HuH-7.5 (cell line): ENCODE measurements around the gene MSI2.

Source experiments
- DNase-seq: peaks from one replicate; pipeline ENCODE4 v3.0.0; 2011; ENCODE audit warnings: low spot score

MSI2 gene

GRCh38 chr17:57557416-57557815 lies 301.1 kb downstream of the MSI2 start:
- DNase-seq = no peak

DNA sequence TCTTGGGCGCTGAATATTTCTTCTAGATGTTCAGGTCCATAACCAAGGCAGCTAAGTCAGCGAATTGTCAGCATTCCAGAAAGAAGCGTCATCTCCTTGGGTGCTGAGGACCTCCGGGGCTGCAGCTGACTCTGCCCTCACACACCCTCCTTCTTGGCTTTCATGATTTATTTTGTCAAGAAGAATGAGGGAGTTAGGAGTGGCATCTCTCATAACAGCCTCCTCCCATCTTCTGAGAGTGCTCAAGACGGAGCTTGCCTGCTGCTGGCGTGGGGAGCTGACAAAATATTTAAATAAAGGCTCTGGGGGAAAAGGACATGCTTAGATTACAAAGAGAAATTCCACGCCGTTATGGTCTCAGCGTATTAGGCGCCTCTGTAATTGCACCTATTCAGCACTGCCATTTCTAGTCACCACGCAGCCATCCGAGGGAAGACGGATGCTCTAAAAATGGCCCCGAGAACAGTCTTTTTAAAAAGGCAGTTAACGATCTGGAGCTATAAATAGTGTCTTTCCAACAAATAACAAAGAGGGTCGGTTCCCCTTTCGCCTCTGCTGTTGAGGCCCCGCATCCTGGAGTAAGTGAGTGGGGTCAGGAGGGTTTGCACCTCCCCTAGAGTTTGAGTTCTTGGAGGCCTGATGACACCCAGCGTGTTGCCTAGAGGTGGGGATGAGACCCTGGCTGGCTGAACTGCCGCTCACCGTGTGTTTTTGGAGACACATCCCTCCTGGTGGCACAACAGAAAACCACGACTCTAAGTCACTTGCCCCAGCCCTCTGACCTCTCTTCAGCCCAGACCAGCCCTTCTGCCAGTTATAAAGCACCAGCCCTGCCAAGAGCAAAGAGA lies 301.7 kb downstream of the MSI2 start:
- no peak for DNase-seq

DNA sequence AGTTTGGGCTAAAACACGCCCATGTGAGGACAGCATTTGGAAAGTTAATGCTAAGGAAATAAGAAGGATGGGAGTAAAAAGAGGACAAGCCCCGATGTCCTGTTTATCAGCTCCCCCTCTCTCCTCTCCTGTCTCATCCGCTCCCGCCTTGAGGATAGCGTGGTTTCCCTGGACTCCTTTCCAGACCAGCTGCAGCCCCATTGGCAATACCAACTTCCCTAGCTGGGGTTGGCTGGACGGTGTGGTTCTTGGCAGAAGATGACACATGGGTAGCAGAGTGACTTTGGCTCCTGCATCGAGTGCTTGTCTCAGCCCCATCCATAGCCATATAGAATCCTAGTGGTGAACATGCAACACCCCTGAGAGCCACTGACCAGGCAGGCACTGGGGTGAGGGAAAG lies 302.9 kb downstream of the MSI2 start:
- no peak for DNase-seq

GRCh38 chr17:57559634-57560318 lies 303.5 kb downstream of the MSI2 start:
- no peak for DNase-seq

- no peak for DNase-seq
Observed at GRCh38 chr17:57560319-57560705, 304.0 kb downstream of the MSI2 start.

GRCh38 chr17:57561072-57561861 lies 304.9 kb downstream of the MSI2 start:
- DNase-seq = peak; percentile 61

DNA sequence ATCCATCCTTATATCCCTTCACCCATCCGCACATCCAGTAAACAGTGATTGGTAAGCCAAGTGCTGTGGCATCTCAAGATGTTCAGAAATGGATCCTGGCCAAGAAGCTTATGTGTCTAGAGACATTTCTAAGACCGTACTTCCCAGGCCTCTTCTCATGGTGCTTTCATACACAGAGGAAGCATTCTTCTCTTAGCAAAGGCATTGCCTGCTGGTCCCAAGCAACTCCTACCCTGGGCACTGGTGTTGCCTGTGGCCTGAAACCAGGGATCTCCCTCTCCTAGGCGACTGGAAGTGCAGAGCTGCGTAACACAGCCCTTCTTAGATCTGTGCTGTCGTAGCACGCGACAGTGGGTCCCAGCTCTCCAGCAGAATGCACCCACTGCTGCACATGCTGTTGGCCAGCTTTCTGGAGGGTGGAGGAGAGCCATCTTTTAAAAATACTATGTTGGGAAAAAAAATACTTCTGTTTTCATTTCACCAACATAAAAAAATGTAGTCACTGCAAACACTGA lies 305.9 kb downstream of the MSI2 start:
- no peak for DNase-seq

GRCh38 chr17:57563958-57564357 lies 307.6 kb downstream of the MSI2 start:
- DNase-seq = no peak

GRCh38 chr17:57565176-57565575 lies 308.9 kb downstream of the MSI2 start:
- DNase-seq = no peak

DNA sequence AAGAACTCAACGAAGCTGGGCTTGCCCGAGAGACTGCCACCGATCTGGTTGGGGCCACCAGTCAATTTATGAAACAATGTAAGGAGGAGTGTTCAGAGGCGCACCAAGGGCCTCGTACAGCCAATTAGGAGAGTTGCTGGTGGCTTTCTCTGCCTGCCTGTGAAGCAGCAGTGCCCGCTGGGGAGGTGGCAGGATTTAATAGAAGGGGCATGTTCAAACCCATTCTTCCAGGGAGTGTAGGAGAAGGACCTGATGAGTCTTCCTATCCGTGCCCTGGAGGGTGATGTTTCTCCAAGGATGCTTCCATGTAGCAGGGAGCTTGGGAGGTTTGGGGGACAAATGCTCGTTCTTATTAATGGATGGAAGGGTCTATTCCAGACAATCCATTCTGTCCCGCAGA lies 310.4 kb downstream of the MSI2 start:
- no peak for DNase-seq

- no peak for DNase-seq
Observed at GRCh38 chr17:57567251-57567650, 310.9 kb downstream of the MSI2 start.

- no peak for DNase-seq
Observed at GRCh38 chr17:57568340-57568739, 312.0 kb downstream of the MSI2 start.

- no peak for DNase-seq
Observed at GRCh38 chr17:57569021-57569420, 312.7 kb downstream of the MSI2 start.

- DNase-seq = no peak
Observed at GRCh38 chr17:57569853-57570252, 313.5 kb downstream of the MSI2 start.

- no peak for DNase-seq
Observed at GRCh38 chr17:57570724-57571344, 314.5 kb downstream of the MSI2 start.

GRCh38 chr17:57572062-57572461 lies 315.7 kb downstream of the MSI2 start:
- no peak for DNase-seq

GRCh38 chr17:57572600-57572999 lies 316.3 kb downstream of the MSI2 start:
- DNase-seq = no peak

GRCh38 chr17:57574040-57574513 lies 317.8 kb downstream of the MSI2 start:
- DNase-seq = no peak

GRCh38 chr17:57576744-57577143 lies 320.4 kb downstream of the MSI2 start:
- no peak for DNase-seq

GRCh38 chr17:57577751-57578607 lies 321.7 kb downstream of the MSI2 start:
- peak; percentile 60 for DNase-seq
